Endothelial cell of umbilical vein (primary cell): ENCODE results near the gene SPSB3. TPM values are rescaled to one million over a fixed set of nuclear protein-coding genes. Genes with fewer than 3 reads are reported as not detected.

Experiments used
- BruUV-seq: library from RNA; stranded (reverse); fragments of 400-500 nt; replicated peaks from 2 replicates; lab custom pipeline; 2021; lab: Mats Ljungman, UMichigan
- CTCF ChIA-PET: fragments of 300-600, 350-600 bp; sonication (Branson Sonifier 250); formaldehyde crosslinking; loops from one replicate; lab custom pipeline; 2021; ENCODE audit warnings: antibody characterized with exemption, inconsistent platforms; lab: Charles Lee
- POLR2A ChIA-PET: fragments of 300-600, 350-600 bp; sonication (Branson Sonifier 250); formaldehyde crosslinking; loops from one replicate; lab custom pipeline; 2021; ENCODE audit warnings: antibody characterized with exemption, inconsistent platforms; lab: Charles Lee
- DNase-seq: peaks from one replicate; pipeline ENCODE4 v3.0.0-alpha.2; 2011; ENCODE audit warnings: low read depth, low spot score
- FAIRE-seq: peaks from 2 replicates; lab custom pipeline; 2011; peaks lifted over from hg19 to GRCh38; lab: Jason Lieb, UNC
- H2AFZ ChIP-seq: 2 replicates; pipeline ENCODE4 v1.6.0; 2012; ENCODE audit warnings: low read depth, low read length, control low read depth, inconsistent platforms
- H3K27ac ChIP-seq: 2 replicates; pipeline ENCODE4 v1.5.1; 2011; ENCODE audit warnings: low read depth, mild to moderate bottlenecking, control low read depth, low read length, moderate library complexity; ENCODE audit not compliant: insufficient read depth
- H3K27me3 ChIP-seq, 2 experiments: 2 replicates each; pipeline versions ENCODE4 v1.6.0 to v1.6.1; 2011; ENCODE audit warnings: low read length in 2 of 2, mixed read lengths in 1 of 2; ENCODE audit not compliant: control insufficient read depth in 2 of 2, insufficient read depth in 2 of 2
- H3K36me3 ChIP-seq, 2 experiments: 2 replicates in 1 of 2; 3 replicates in 1 of 2; pipeline ENCODE4 v1.5.1; 2011; ENCODE audit warnings: low read length in 2 of 2, mild to moderate bottlenecking in 1 of 2, moderate library complexity in 1 of 2; ENCODE audit not compliant: control insufficient read depth in 2 of 2, insufficient read depth in 2 of 2; ENCODE audit errors: extremely low read depth in 1 of 2
- H3K4me1 ChIP-seq: 3 replicates; pipeline ENCODE4 v1.5.1; 2011; ENCODE audit warnings: mild to moderate bottlenecking, low read length; ENCODE audit not compliant: control insufficient read depth, insufficient read depth; ENCODE audit errors: extremely low read depth
- H3K4me2 ChIP-seq: 2 replicates; pipeline ENCODE4 v1.6.1; 2011; ENCODE audit warnings: low read length, control low read depth, mixed read lengths; ENCODE audit not compliant: insufficient read depth
- H3K4me3 ChIP-seq, 3 experiments: fragments of 200-600 bp in 1 of 3; sonication (generic), shearing (Covaris generic) in 1 of 3; replicated peaks in 1 of 3; 2 replicates each; pipeline ENCODE4 v1.5.1; 2011 to 2016; ENCODE audit warnings: control low read depth in 3 of 3, low read length in 3 of 3, mild to moderate bottlenecking in 2 of 3, inconsistent platforms in 1 of 3, low read depth in 1 of 3, moderate library complexity in 1 of 3; ENCODE audit not compliant: insufficient read depth in 1 of 3
- H3K79me2 ChIP-seq: 2 replicates; pipeline ENCODE4 v1.6.0; 2012; ENCODE audit warnings: low read length, inconsistent platforms; ENCODE audit not compliant: control insufficient read depth, insufficient read depth
- H3K9ac ChIP-seq: replicated peaks from 2 replicates; pipeline ENCODE3; 2011; ENCODE audit warnings: low read length, control low read depth; ENCODE audit not compliant: insufficient read depth; ENCODE audit errors: extremely low read depth
- H3K9me1 ChIP-seq: replicated peaks from 3 replicates; pipeline ENCODE4 v1.6.0; 2011; ENCODE audit warnings: mild to moderate bottlenecking, low read length; ENCODE audit not compliant: control insufficient read depth, insufficient read depth; ENCODE audit errors: extremely low read depth
- H3K9me3 ChIP-seq: replicated peaks from 2 replicates; pipeline ENCODE4 v1.5.1; 2012; ENCODE audit warnings: low read length, inconsistent platforms; ENCODE audit not compliant: control insufficient read depth, insufficient read depth
- H4K20me1 ChIP-seq: replicated peaks from 2 replicates; pipeline ENCODE3; 2011; ENCODE audit warnings: mild to moderate bottlenecking, low read length; ENCODE audit not compliant: control insufficient read depth, insufficient read depth; ENCODE audit errors: extremely low read depth
- CTCF ChIP-seq, 2 donors: IDR thresholded peaks; 1 replicate in 1 of 2; 2 replicates in 1 of 2; pipeline ENCODE4 v1.5.1; 2011; ENCODE audit warnings: low read length in 2 of 2, mild to moderate bottlenecking in 2 of 2, moderate library complexity in 2 of 2, control low read depth in 1 of 2, inconsistent platforms in 1 of 2, low read depth in 1 of 2; ENCODE audit not compliant: insufficient read depth in 1 of 2; ENCODE audit errors: extremely low read depth in 1 of 2
- EZH2 ChIP-seq: IDR thresholded peaks from 2 replicates; pipeline ENCODE4 v1.6.1; 2012; ENCODE audit warnings: borderline replicate concordance, low read depth, mild to moderate bottlenecking, moderate library complexity, low read length, inconsistent platforms; ENCODE audit not compliant: severe bottlenecking
- FOS ChIP-seq: IDR thresholded peaks from 2 replicates; pipeline ENCODE4 v1.6.1; 2011; ENCODE audit warnings: mild to moderate bottlenecking, low read length, moderate library complexity, borderline replicate concordance; ENCODE audit not compliant: insufficient read depth
- GATA2 ChIP-seq: IDR thresholded peaks from 2 replicates; pipeline ENCODE4 v1.7.0; 2011; ENCODE audit warnings: low read depth, mild to moderate bottlenecking, moderate library complexity, mixed read lengths, low read length; ENCODE audit not compliant: insufficient read length, insufficient read depth
- JUN ChIP-seq: IDR thresholded peaks from 2 replicates; pipeline ENCODE4 v1.6.1; 2011; ENCODE audit warnings: borderline replicate concordance, low read depth; ENCODE audit not compliant: insufficient read length, insufficient read depth
- MAX ChIP-seq: IDR thresholded peaks from 2 replicates; pipeline ENCODE4 v1.6.1; 2011; ENCODE audit not compliant: insufficient read depth, insufficient read length
- MYC ChIP-seq: IDR thresholded peaks from one replicate; pipeline ENCODE4 v1.6.1; 2011; ENCODE audit warnings: mild to moderate bottlenecking, low read depth, low read length
- POLR2A ChIP-seq: IDR thresholded peaks from 2 replicates; pipeline ENCODE4 v1.6.1; 2012; ENCODE audit warnings: low read depth, mild to moderate bottlenecking, control low read depth, low read length
- POLR2AphosphoS5 ChIP-seq: IDR thresholded peaks from 2 replicates; pipeline ENCODE4 v1.6.1; 2012; ENCODE audit warnings: low read depth, mild to moderate bottlenecking, control low read depth, low read length, moderate library complexity; ENCODE audit not compliant: insufficient read depth
- dilution Hi-C: fragments of 300-500 bp; cut with MboI; formaldehyde crosslinking; loops from one replicate; pipeline ENCODE4 v1.15.0; 2019; ENCODE audit warnings: low sequenced_read_pairs; ENCODE audit not compliant: extremely low pct_ligation_motif_present
- intact Hi-C: fragments of 100-400 bp; cut with micrococcal nuclease; formaldehyde crosslinking; loops from one replicate; pipeline ENCODE4 v1.10.0; 2022
- polyA plus RNA-seq, 4 experiments: library from polyadenylated mRNA; depleted of rRNA in 3 of 4; stranded (reverse) in 3 of 4; unstranded in 1 of 4; fragments of >200 nt; gene quantifications; 2 replicates each; pipeline versions ENCODE4 v1.2.1 to v1.2.3, GENCODE V29; 2011 to 2012; ENCODE audit warnings: missing spikeins in 1 of 4
- total RNA-seq: library from RNA; stranded (reverse); gene quantifications from 2 replicates; pipeline ENCODE4 v1.2.3, GENCODE V29; 2021

Gene SPSB3
- total and polyA plus RNA-seq, 2 donors (not counting 3 experiments of a cell fraction or from before 2014, with no cell fraction given), result 39.0 to 86.2 TPM

GRCh38 chr16:1751946-1752345 lies 30.4 kb downstream of the SPSB3 start:
- dilution Hi-C loops, result no loop called here
- Histone ChIP-seq H3K4me3 (no peak overlapping the region), H3K36me3 (peaks cover 7 to 44% of the 10 kb centered on the region in 2 experiments), H3K9ac (no peak overlapping the region), H3K4me2 (no peak overlapping the region), H2AFZ (no peak overlapping the region), H4K20me1 (no peaks in the 10 kb centered on the region), H3K27me3 (no peaks in the 10 kb centered on the region), H3K79me2 (no peaks in the 10 kb centered on the region), H3K4me1 (no peaks in the 10 kb centered on the region), H3K27ac (no peak overlapping the region), H3K9me3 (no peaks in the 10 kb centered on the region), H3K9me1 (no peaks in the 10 kb centered on the region)
- CTCF ChIA-PET, result interaction anchor here (0.8 to 1.3 kb wide), 2 partner anchors 19 to 74 kb away, joined by 3 read pairs; partner anchors contain the start of gene JPT2
- intact Hi-C loops, result no loop called here
- BruUV-seq, result no TSS peak
- no peak for TF ChIP-seq FOS
- no peak for TF ChIP-seq GATA2
- no peak for TF ChIP-seq POLR2A
- TF ChIP-seq EZH2, result no peak
- TF ChIP-seq JUN, result no peak
- TF ChIP-seq CTCF (IDR thresholded peaks at IDR 0.05; ENCODE audit: extremely low read depth in 1 of 2, insufficient read depth in 1 of 2, low read depth in 1 of 2, low read length in 2 of 2), result no peak
- no peak for TF ChIP-seq MYC
- no peak for TF ChIP-seq MAX
- no peak for TF ChIP-seq POLR2AphosphoS5
- FAIRE-seq, result no peak
- no peak for DNase-seq
- POLR2A ChIA-PET, result no interaction called here
